NCI-H2171 (cell line): Measurements from ENCODE around the gene LRRC36.

Source experiments
- DNase-seq: peaks from one replicate; lab custom pipeline; 2025; lab: John Stamatoyannopoulos, UW

The LRRC36 gene

DNA sequence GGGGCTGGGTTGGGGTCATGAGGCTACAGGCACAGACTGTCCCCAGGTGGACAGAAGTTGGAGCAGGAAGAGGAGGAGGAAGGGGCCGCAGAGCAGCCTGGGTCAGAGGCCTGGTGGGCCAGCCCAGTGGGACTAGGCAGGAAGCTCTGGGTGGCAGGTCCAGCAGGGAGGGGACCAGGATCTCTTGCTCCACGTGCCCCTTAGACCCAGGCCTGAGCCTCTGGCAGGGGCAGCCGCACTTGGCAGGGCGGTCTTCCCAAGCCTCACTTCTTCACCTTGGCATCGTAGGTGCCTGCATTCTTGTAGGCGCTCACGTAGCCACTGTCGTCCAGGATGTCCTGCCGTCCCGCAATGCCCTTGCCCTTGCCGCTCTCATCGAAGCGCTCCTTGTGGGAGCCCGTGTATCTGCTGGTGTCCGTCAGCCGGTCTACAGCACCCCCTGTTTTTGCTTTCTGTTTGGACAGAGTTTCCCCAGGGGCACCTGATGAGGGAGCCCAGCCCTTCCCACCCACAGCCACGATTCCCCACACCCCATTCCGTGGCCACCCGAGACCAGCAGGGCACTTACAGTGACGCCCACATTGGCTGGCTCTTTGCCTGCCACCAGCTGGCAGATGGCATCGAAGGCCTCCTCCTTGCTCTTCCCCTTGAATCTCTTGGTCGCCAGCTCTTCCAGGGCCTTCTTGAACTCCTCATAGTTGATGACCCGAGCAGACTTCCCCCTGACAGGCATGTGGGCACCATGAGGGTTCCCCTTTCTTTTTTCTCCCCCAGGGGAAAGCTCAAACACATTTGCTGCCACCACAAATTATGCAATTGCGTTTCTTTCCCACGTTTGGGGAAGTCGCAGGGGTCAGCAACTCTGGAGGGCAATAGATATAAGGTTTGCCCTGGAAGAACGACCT, 63.5 kb downstream of the LRRC36 start:
- DNase-seq, result no peak

DNA sequence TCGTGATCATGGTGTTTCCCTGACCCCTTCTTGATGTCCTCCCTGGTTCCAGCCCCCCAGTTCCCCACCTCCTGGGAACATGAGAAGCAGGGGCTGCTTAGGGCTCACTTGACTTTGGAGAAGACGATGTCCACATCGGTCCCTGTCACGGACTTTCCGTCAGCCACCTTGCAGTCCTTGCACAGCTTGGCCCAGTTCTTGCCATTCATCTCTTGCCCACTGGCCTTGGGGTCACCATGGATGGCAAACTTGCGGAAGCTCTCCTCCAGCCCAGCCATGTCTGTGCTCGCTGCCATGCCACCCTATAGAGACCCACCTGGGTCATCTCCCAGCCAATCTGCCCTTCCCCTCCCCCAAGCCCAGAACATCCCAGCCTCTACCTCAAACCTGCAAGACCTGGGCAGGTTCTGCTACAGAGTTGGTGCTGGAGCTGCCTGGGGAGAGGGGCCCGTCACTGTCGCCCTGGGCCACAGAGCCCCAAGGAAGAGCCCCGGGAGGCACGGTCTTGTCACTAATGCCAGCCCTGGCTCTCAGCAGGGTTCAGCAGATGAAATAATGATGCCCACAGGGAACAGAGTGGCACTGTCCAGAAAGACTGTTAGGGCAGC, 64.3 kb downstream of the LRRC36 start:
- DNase-seq, result no peak

DNA sequence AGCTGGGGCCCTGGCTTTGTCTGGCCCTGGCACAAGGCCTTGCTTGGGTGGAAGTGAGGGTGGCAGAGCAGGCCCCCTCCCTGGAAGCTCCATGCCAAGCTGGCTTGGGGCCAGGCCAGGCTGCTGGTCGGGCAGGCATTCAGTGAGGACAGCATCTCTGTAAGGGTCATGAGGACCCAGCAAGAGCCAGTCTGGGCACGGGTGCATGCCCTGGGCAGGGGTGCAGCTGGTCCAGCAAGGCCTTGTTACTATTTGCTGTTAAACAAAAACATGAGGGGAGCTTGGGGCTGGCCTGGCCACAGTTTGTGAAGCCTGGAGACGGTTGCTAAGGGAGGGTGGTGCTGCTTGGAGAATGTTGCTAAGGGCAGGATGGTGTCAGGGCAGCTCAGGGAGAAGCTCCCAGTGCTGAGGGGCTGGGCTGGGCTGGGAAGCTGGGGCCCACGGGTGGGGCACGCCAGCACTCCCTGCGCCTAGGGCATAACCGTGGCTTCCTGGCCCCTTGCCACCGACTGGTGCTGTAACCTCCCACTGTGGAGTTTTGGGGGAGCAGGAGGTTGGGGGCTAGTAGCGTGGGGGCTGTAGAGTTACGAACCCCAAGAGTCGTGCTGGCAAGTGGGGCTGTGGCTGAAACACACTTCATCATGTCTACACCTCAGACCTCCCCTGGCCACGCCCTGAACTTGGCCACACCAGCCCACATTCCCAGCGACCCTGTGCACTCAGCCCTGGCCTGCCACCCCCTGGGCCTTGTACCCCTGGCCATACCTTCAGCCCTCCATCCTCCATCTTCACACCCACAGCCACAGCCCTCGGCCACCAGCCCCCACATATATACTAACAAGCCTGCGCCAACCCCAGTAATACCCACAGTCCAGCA, 65.0 kb downstream of the LRRC36 start:
- DNase-seq, result no peak

DNA sequence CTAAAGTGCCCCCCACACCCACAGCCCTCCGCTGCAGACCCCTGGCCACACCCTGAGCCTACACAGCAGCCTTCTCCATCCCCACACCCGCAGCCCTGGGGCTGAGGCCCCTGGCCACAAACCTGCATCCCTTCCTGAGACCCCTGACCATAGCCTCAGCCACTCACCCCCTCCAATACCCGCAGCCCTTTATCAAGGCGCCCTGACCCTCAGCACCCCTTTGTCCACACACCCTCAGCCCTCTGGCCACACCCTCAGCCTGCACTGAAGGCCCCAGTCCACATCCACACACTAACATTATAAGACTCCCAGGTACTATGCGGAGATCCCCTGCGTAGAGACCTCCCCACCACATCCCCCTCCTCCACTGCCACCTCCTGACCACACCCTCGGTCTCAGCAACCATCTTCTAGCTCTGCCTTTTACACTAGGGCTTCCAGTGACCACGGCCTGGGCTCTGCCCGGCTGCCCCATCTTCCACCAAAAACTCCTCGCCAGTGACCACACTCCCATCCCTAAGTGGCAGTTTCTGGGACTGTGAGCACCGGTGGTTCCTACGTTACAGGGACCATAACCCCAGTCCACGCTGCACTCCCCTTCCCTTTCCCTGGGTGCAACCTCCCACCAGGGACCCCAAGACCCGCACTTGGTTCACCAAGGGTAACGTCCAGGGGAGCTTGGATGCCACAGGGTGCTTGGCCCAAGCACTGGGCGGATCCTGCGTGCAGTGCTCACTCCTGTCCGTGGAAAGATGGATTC, 65.9 kb downstream of the LRRC36 start:
- no peak for DNase-seq

DNA sequence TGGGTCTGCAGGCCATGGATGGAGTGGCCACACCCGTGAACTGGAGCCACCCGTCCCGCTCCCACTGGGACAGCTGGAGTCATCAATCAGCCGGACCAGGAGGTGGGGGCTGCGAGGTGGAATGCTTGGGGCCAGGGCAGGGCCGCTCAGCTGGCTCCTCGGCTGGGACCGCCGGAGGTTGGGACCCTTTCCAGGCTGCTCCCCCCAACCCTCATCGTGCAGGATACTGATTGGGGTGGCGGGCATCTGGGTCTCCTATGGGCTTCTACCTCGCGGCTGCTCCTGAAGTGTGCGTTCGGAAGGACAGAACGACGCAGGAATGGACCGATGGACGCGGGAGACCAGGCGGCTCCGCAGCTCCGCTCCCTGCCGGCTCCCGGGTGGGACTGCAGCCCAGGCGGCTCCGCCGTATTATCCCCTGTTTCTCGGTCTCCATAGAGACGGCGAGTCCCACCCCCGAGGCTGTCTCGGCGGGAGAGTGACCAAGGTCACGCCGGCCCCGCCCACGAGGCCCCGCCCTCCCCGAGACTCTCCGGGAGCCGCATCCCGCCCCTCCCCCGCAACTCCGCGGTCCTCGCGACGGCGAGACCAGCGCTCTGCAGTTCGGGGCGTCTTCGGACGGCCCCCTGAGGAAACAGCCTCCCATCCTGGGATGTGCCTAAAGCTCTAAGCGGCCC, 66.6 kb downstream of the LRRC36 start, which contains the start of gene TPPP3:
TSS of gene TPPP3 (minus strand) at position 388 of the 677 bp plus-strand sequence. CDS start 2,387 bp downstream, outside the sequence.
- DNase-seq, result peak; percentile 77

DNA sequence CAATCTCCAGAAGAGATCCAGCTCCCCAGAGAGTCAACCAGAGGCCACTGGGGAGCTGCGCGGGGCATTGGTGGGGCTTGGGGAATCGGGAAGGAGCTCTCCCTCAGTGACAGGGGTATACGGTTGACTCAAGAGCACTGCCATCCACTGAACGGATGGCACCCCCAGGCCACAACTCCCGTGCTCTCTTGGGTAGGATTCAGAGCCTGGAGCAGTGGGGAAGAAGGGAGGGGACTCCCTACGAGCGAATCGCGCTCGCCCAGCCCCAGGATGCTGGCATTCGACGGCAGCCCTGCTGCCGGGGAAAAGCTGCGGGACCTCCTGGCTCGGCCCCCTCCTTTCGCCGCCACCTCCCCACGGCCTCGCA, 67.2 kb downstream of the LRRC36 start:
- DNase-seq, result peak; percentile 41

DNA sequence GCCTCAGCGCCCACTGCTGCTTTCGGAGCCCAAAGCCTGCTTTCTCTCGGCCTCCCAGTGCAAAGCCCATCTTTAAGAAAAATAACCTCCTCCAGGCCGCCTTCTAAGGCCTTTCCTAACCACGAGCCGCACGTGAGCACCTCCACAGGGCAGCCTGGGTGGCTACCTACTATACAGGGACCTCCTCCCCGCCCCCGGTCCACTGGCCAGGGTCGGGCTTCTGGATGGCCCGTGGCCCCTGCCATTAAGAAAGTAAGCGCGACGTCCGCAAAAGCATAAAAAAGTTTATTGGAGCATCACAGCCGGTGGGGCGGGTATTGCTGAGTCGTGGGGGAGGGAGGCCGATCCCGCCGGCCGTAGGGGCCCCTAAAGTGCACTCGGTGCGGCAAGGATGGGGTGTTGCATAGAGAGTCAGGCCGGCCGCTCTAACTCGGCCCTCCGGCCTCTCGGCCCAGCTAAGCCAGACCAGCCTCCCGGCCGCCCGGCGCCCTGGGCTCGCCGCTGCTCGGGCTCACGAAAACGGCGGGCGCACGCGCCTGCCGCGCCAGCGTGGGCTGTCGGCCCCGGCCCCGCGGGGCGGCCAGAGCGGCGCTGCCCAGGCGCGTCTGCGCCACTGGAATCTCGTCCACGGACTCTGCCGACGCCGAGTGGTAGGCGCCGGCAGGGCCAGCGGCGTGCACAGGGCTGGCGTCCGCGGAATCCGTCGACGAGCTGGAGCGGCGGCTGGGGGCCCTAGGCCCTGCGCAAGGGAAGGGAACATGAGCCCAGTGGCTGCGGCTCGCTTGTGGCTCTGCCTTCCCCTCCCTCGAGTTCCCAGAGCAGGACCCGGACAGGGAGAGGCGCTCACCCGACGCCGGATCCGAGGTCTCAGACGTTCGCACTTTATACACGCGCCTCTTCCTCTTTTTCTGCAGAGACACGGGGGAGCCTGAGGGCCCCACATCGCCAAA, 67.8 kb downstream of the LRRC36 start:
- no peak for DNase-seq

DNA sequence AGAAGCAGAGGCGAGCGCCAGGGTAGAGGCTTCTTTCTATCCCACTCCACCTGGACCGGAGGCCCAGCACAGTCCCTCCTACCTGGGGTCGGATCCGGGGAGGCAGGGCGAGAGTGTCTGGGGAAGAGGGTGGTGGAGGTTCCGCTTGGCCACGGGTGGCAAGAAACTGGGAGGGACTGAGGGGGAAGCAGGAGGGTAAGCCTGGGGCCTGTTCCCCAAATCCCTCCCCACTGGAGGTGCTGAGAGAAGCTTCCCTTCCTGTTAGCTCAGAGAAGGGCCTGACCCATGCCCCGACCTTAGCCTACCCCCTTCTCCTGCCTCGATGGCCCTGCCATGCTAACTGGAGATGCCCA, 68.5 kb downstream of the LRRC36 start:
- no peak for DNase-seq

DNA sequence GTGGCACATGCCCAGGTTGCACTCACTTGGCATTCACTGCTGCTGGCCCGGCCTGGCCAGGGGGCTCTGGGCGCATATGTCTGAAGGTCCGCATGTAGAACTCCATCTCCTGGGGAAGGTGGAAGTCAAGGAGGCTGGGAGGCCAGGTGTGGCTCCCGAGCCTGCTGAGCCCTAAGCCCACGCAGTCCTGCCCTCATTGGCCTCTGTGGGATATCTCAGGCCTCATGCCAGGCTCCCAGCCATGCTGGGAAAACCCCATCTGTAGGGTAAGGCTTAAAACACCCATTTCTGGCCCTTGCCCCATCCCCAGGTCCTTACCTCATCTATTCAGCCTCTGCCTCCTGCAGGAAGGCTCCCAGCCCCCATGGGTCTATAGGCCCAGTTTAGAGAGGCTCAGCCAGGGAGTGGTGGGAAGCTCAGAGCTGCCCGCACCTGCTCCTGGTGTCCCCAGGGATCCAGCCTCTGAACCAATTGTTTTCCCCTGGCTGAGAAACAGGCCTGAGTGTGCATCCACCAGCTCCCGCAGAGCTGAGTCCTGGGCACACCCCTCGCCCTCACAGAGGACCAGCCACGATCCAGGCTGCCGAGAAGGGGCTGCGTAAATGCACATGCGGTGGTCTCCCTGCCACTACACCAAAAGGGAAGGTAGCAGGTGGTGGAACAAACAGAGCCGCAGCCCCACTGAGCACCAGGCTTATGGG, 69.0 kb downstream of the LRRC36 start:
- peak; percentile 94 for DNase-seq

DNA sequence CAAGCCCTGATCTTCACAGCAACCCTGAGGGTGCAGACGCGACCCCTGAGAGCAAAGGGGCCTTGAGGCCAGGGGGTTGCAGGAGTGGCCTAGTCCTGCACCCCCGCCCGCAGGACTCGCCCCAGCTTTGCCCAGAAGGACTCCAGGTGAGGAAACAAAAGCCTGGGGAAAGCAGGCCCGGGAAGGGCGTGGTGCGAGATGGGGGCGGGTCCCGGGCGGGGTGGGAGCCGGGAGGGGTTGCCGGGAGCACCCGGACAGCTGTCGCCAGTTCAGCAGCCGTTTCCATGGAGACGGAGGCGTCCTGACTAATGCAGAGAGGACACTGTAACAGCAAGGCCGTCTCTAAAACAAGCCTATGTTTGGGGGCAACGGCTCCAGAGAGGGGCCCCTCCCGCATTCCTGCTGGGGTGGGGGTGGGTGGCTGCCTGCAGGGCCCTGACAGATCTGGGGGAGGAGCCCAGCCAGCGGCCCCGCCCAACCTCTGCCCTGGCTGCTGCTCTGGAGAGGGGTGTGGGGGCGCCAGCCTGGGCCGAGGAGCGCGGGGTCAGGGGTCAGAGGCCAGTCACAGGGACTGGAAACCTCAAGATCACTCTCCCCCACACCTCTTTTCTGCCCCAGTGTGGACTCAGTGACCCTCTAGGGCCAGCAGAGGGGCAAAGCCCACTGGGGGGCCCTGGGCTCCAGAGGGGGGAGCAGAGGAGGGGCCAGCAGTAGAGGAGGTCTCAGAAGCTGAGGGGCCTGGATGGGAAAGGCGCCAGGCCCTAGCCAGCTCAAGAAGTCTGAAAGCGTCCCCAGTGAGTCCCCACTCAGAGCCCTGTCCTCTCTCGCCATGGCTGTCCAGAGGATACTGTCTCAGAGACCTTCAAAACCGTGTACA, 69.8 kb downstream of the LRRC36 start:
- peak; percentile 97 for DNase-seq

DNA sequence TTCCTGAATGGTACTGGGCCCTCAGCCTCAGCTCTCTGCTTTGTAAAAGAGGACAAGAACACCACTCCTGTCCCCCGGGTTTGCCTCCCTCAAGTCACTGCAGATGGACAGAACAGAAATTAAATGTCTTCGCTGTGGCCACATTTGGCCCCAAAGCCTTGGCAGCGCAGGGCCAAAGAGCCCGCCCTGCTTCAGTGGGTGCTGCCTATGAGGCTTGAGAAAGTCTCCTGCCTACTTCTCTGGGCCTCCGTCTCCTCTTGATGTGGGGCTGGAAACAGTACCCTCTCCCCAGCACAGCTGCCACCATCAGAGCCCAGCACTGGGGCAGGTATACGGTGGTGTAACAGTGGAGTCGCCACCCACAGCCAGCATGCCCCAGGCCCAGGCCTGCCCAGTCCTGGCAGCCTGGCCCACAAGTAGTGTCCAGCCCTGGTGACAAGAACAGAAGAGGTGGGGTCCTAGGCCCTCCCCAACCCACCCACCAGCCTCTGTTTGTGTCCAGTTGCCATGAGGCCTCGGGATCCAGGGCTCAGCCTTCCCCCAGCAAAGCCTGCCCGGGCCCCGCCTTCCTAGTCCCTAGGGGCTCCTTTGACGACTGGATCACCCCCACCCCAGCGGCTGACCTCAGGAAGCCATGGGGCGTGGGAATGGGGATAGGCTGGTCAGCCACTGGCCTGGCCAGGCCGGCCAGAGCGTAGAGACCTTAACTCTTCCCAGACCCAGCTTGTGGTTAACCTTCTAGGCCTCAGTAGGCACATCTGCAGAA, 70.6 kb downstream of the LRRC36 start:
- DNase-seq, result no peak

DNA sequence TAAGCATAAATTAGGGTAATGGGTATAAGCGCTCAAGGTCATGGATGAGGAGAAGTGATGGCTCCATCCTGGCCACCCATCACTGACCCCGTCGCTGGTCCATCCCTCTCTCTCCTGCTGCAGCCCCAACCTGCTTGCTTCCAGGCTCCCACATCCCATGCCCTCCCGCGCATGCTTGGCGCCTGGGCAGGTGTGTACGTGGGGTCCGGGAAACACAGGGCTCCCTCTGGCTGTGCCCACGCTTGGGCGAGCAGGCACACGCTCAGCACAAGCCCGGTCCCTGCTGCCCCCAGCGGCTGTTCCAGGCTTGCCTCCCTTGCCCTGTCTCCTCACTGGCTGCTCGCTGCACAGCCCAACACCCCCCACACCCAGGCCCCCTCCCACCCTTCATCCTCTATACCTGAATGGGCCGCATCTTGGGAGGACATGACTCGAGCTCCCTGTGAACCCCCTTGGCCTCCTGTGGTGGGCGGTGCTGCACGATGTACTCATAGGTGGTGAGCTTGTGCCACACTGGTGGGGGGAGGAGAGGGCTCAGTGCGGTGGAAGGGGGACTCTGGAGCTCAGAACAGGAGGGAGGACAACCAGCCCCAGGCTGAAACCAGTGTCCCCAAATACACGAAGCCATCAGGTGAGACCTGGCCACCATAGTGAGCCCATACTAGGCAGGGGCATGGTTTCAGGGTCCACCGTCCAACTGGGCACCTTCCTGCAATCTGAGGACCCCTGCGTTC, 71.4 kb downstream of the LRRC36 start:
- peak; percentile 41 for DNase-seq

DNA sequence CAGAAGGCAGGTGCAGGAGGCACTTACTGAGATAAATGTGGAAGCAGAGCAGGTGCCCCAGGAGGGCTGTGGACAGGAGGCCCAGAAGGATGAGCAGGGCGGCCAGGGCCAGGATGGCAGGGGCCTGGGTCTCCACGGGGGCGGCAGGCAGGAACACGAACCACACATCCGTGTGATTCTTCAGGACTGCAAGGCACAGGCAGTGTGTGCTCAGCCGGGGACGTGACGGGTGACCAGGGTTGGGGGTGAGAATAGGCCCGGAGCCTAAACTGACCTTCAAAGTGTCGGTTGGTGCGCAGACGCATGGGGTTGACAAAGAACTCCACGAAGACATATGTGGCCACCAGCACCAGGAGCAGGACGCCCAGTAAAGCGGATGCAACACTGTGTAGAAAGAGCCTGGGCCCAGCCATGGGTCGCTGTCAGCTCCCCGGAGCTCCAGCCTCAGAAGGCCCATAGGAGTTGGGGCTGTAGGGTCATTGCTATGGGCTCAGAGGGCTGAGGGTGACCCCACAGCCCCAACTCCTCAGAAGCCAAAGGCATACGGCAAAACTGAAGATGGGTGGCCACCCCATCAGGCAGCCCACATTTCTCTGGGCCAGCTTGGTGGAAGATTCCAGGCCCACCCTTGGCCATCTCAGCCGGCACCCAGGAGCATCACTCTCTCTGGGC, 72.1 kb downstream of the LRRC36 start:
- no peak for DNase-seq

DNA sequence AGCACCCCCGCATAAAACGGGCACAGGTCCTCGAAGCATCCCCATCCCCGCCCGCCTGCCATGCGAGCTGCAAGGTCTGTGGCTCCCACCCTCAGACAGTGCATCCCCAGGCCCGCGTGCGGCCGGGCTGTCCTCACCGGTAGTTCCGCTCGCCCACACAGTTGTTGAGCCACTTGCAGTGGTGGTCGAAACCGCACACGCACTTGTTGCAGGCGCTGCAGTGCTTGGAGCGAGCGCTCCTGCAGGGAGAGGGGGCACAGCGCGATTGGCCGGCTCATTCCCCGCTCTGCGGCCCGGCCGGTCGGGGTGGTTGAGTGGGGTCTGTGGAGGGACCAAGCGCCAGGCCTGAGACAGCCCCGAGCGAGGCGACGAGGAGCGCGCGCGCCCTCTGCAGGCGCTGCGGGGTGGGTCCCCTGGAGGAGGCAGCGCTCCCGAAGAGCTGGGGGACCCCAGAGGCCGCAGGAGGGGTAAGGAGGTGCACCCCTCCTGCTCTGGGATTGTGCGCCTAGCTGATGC, 72.7 kb downstream of the LRRC36 start:
- no peak for DNase-seq

DNA sequence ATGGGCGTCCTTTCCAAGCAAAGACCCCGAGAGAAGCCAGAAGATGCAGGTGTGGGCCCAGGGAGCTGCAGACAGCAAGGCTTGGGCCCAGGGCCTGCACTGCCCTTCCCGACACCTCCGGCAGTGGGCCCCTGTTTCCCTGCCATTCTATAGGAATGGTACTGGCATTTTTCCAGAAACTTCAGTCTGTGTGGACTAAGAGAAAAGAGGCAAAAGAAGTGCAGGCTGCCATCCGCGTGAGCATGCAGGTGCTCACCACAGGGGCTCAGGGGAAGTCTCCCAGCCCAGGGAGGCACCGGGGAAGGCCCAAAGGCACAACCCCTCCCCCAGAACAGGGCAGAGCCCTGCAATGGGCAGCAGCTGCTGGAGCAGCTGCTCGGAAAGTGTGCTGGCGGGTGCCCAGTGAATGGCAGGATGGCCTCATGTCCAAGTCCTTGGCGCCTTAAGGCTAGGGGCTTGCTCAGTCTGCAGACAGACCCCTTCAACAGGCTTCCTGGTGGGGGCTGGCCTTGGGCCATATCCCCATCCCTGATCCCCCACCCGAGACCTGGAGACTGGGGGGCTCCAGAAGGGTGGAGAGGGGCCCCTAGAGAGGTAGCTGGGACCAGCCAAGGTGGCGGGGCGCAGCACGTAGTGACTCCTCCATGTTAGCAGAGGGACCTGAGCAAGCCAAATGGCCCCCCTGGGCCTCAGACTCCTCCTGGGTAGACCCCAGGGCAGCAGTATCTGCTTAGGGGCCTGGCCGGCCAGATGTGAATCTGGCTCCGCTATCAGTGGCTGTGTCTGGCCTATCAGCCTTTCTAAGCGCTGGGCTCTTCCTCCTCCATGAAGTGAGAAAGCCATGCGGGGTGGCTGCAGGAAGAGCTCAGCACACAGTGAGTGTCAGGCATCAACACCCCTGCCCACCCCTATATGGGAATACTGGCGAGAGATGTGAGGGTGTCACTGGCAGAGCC, 73.4 kb downstream of the LRRC36 start:
- DNase-seq, result peak; percentile 9
